Neuronal stem cell (in vitro differentiated cells): ENCODE measurements around the gene TBC1D3L. TPM values are rescaled to one million over a fixed set of nuclear protein-coding genes. Genes with fewer than 3 reads are reported as not detected.
"Not testable (repeated sequence)": the region's sequence is repeated elsewhere in the genome, so short reads cannot be mapped to it uniquely, and the experiment has no call there.

Experiments used
- DNase-seq: peaks from one replicate; pipeline ENCODE4 v3.0.0-alpha.2; 2013; ENCODE audit warnings: low spot score
- H2AFZ ChIP-seq: one replicate; pipeline ENCODE4 v1.6.1; 2013; ENCODE audit warnings: mild to moderate bottlenecking, low read length, inconsistent platforms
- H2AK5ac ChIP-seq: 2 replicates; pipeline ENCODE4 v1.6.1; 2013; ENCODE audit warnings: low read depth, mild to moderate bottlenecking, inconsistent platforms, low read length, moderate library complexity, mixed read lengths
- H2BK120ac ChIP-seq: 2 replicates; pipeline ENCODE4 v1.6.1; 2013; ENCODE audit warnings: low read depth, mild to moderate bottlenecking, inconsistent platforms, low read length, moderate library complexity, mixed read lengths
- H2BK12ac ChIP-seq: one replicate; pipeline ENCODE4 v1.6.1; 2013; ENCODE audit warnings: low read length, inconsistent platforms
- H2BK15ac ChIP-seq: 2 replicates; pipeline ENCODE4 v1.6.1; 2013; ENCODE audit warnings: mild to moderate bottlenecking, low read length, inconsistent platforms, mixed read lengths
- H2BK5ac ChIP-seq: one replicate; pipeline ENCODE4 v1.6.1; 2013; ENCODE audit warnings: inconsistent platforms, mild to moderate bottlenecking, low read length, moderate library complexity
- H3K14ac ChIP-seq: one replicate; pipeline ENCODE4 v1.6.1; 2013; ENCODE audit warnings: low read length, inconsistent platforms
- H3K18ac ChIP-seq: 2 replicates; pipeline ENCODE4 v1.6.1; 2013; ENCODE audit warnings: low read length, inconsistent platforms
- H3K23ac ChIP-seq: 2 replicates; pipeline ENCODE4 v1.6.1; 2013; ENCODE audit warnings: low read depth, mild to moderate bottlenecking, mixed read lengths, low read length, inconsistent platforms; ENCODE audit not compliant: poor library complexity
- H3K27ac ChIP-seq: replicated peaks from 3 replicates; pipeline ENCODE4 v1.5.1; 2013; ENCODE audit warnings: low read length, inconsistent platforms
- H3K27me3 ChIP-seq, 3 experiments: 2 replicates each; pipeline ENCODE4 v1.6.1; 2013; ENCODE audit warnings: low read length in 3 of 3, mild to moderate bottlenecking in 2 of 3, inconsistent platforms in 1 of 3, low read depth in 1 of 3, mixed read lengths in 1 of 3, moderate library complexity in 1 of 3; ENCODE audit not compliant: control insufficient read depth in 3 of 3, insufficient read depth in 3 of 3
- H3K36me3 ChIP-seq, 2 donors: replicated peaks in 1 of 2; 2 replicates each; pipeline ENCODE4 v1.6.1; 2013; ENCODE audit warnings: low read length in 2 of 2; ENCODE audit not compliant: control insufficient read depth in 2 of 2, insufficient read depth in 2 of 2
- H3K4ac ChIP-seq: 2 replicates; pipeline ENCODE4 v1.6.1; 2013; ENCODE audit warnings: inconsistent platforms, mild to moderate bottlenecking, low read length, moderate library complexity
- H3K4me1 ChIP-seq, 2 donors: 1 replicate in 1 of 2; 2 replicates in 1 of 2; pipeline ENCODE4 v1.6.1; 2013; ENCODE audit warnings: low read length in 2 of 2, low read depth in 1 of 2; ENCODE audit not compliant: control insufficient read depth in 2 of 2, insufficient read depth in 1 of 2
- H3K4me2 ChIP-seq: one replicate; pipeline ENCODE4 v1.6.1; 2013; ENCODE audit warnings: mild to moderate bottlenecking, low read length, inconsistent platforms; ENCODE audit not compliant: insufficient read depth, poor library complexity, severe bottlenecking
- H3K4me3 ChIP-seq, 2 donors: 2 replicates each; pipeline ENCODE4 v1.5.1; 2013; ENCODE audit warnings: low read length in 2 of 2, mild to moderate bottlenecking in 2 of 2, inconsistent platforms in 1 of 2, moderate library complexity in 1 of 2
- H3K79me1 ChIP-seq: one replicate; pipeline ENCODE4 v1.6.1; 2013; ENCODE audit warnings: low read depth, mild to moderate bottlenecking, inconsistent platforms, low read length, moderate library complexity
- H3K9ac ChIP-seq: one replicate; pipeline ENCODE4 v1.6.1; 2013; ENCODE audit warnings: mild to moderate bottlenecking, low read depth, low read length, inconsistent platforms; ENCODE audit not compliant: poor library complexity
- H3K9me3 ChIP-seq, 2 donors: replicated peaks in 1 of 2; 2 replicates each; pipeline versions ENCODE3 to v1.6.1; 2013; ENCODE audit warnings: low read length in 2 of 2, mild to moderate bottlenecking in 2 of 2, inconsistent platforms in 1 of 2, low read depth in 1 of 2, mixed read lengths in 1 of 2, moderate library complexity in 1 of 2; ENCODE audit not compliant: control insufficient read depth in 2 of 2, insufficient read depth in 1 of 2
- H4K8ac ChIP-seq: one replicate; pipeline ENCODE4 v1.6.1; 2013; ENCODE audit warnings: low read depth, mild to moderate bottlenecking, inconsistent platforms, low read length, moderate library complexity
- H4K91ac ChIP-seq: one replicate; pipeline ENCODE4 v1.6.1; 2013; ENCODE audit warnings: low read length, low read depth, mild to moderate bottlenecking, inconsistent platforms; ENCODE audit not compliant: poor library complexity
- WGBS, 2 donors: extraction: QIAGEN DNeasy Blood & Tissue Kit; methylation state at CpG; one replicate each; pipeline ENCODE4 v1.1.7; 2013; ENCODE audit warnings: missing lambda C conversion rate in 2 of 2, mixed read lengths in 1 of 2; ENCODE audit not compliant: insufficient read length in 2 of 2, insufficient replicate concordance in 1 of 2; ENCODE audit errors: extremely low coverage in 2 of 2; 5-methylcytosine and 5-hydroxymethylcytosine counted together
- polyA plus RNA-seq, 2 experiments: library from polyadenylated mRNA; stranded (reverse); fragments of 200-250 nt; gene quantifications; one replicate each; pipeline ENCODE4 v1.2.3, GENCODE V29; 2013
- small RNA-seq: library from polyadenylated mRNA; stranded (forward); fragments of <200 nt; extraction: miRNeasy Mini kit (QIAGEN cat#:217004); gene quantifications from one replicate; pipeline ENCODE3, GENCODE V24; 2013; ENCODE audit not compliant: insufficient read depth

The TBC1D3L gene
- polyA plus RNA-seq (2013, experiment 1 of 2): 17.8 TPM
- polyA plus RNA-seq (2013, experiment 2 of 2): 18.2 TPM

- H2BK120ac ChIP-seq, H2AFZ ChIP-seq, DNase-seq, H3K27me3 ChIP-seq, H3K9me3 ChIP-seq, H2BK15ac ChIP-seq, H2AK5ac ChIP-seq, H3K4me2 ChIP-seq, H3K9ac ChIP-seq, H3K23ac ChIP-seq, H3K79me1 ChIP-seq, H3K14ac ChIP-seq, H3K4me1 ChIP-seq, H2BK12ac ChIP-seq, H3K4ac ChIP-seq, H3K18ac ChIP-seq, H3K27ac ChIP-seq, H3K4me3 ChIP-seq, H3K36me3 ChIP-seq, H2BK5ac ChIP-seq, H4K91ac ChIP-seq, H4K8ac ChIP-seq: not testable (repeated sequence)
- WGBS, 2 donors: no CpG with 5 or more reads among the region's 11 CpGs
These were observed at the start of gene TBC1D3L for GRCh38 chr17:37988960-37989359. Gene TBC1D3L, minus strand, starts transcription at chr17:37989060. Its CDS starts 1,540 bp downstream, at chr17:37987520.

GRCh38 chr17:38003676-38004075 is 14.8 kb upstream of the TBC1D3L start, which contains the start of gene TBC1D3D:
Gene TBC1D3D, plus strand, starts transcription at chr17:38003976. Its CDS starts 1,585 bp downstream, at chr17:38005561.
- not testable (repeated sequence) for H3K27me3 ChIP-seq, H2AFZ ChIP-seq, H3K4ac ChIP-seq, H3K18ac ChIP-seq, H2BK120ac ChIP-seq, H2BK15ac ChIP-seq, H3K9me3 ChIP-seq, H3K4me1 ChIP-seq, H2BK5ac ChIP-seq, DNase-seq, H2AK5ac ChIP-seq, H4K8ac ChIP-seq, H3K79me1 ChIP-seq, H3K23ac ChIP-seq, H4K91ac ChIP-seq, H3K9ac ChIP-seq, H3K4me3 ChIP-seq, H3K14ac ChIP-seq, H2BK12ac ChIP-seq, H3K4me2 ChIP-seq, H3K36me3 ChIP-seq, H3K27ac ChIP-seq
- WGBS, 2 donors: no CpG with 5 or more reads among the region's 11 CpGs

Small RNA genes within 50 kb of the gene (small RNA-seq; reads per million reads assigned to genes)
- gene RF00001: not detected
